Mesenteric fat pad (tissue), 1 donor: Measurements from ENCODE around the gene DSE. TPM values are rescaled to one million over a fixed set of nuclear protein-coding genes. Genes with fewer than 3 reads are reported as not detected.

Source experiments
- DNase-seq: peaks from one replicate; pipeline ENCODE4 v3.0.0-alpha.2; 2020; ENCODE audit warnings: low spot score
- total RNA-seq: library from RNA; stranded (reverse); fragmentation: NEBNext Ultra II Directional; extraction: Animal tissue kit (Norgen Biotek cat#: 25700); gene quantifications from one replicate; pipeline ENCODE4 v1.2.1, GENCODE V29; 2021
- donor health status: DM: yes; HTN: yes; CAD: no.

DSE gene
- total RNA-seq, 1 donor from 2014 or later: 116 TPM

DNA sequence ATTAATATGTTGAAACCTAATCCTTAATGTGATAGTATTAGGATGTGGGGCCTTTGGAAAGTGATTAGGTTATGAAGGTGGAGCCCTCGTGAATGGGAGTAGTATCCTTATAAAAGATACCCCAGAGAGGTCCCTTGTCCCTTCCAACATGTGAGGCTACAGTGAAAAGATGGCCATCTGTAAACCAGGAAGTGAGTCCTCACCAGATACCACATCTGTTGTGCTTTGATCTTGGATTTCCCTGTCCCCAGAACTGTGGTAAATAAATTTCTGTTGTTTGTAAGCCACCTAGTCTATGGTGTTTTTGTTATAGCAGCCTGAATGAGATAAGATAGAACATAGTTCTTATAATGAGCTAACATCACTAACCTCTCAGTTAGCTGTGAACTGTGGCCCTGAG, 73.8 kb downstream of the DSE start:
- no peak for DNase-seq

DNA sequence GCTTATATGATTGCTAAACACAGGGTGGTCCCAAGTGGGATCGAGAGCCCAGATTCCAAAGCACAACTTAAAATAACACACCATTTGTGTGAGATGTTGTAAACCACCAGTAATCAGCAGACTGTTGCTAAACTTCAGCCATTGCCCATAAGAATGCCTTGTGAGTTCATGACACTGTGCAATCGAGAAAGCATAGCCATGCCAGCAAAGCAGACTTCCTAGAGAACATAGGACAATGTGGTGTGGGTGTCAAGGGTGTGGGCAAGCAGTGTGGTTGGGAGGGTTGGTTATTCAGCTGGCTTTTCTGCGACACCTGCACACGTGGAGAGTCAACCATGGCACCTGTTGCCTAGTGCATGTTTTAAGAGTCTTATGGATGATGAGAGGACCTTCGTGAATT, 74.4 kb downstream of the DSE start:
- no peak for DNase-seq

DNA sequence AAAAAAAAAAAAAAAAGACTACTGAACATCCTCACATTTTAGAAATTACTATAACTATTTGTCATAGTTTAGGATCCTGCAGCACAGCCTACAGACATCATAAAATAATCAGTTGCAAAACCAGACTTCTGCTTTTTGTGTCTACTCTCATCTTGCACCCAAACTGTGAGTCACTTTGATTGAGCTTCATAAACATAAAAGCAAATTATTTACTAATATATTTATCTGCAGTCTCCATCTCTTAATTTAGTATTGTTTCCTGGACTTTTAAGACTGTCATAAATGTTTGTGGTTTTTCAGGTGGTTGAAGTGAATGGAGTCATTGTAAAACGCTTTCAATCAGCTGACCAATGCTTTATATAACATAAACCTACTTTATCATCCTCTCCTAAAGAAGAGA, 75.7 kb downstream of the DSE start:
- DNase-seq: no peak

- no peak for DNase-seq
Measured at GRCh38 chr6:116447052-116447451, 76.3 kb downstream of the DSE start.

GRCh38 chr6:116447496-116448011, 76.8 kb downstream of the DSE start:
- DNase-seq: no peak

GRCh38 chr6:116449565-116449964, 78.8 kb downstream of the DSE start:
- DNase-seq: no peak

GRCh38 chr6:116450185-116450710, 79.5 kb downstream of the DSE start:
- DNase-seq: no peak

DNA sequence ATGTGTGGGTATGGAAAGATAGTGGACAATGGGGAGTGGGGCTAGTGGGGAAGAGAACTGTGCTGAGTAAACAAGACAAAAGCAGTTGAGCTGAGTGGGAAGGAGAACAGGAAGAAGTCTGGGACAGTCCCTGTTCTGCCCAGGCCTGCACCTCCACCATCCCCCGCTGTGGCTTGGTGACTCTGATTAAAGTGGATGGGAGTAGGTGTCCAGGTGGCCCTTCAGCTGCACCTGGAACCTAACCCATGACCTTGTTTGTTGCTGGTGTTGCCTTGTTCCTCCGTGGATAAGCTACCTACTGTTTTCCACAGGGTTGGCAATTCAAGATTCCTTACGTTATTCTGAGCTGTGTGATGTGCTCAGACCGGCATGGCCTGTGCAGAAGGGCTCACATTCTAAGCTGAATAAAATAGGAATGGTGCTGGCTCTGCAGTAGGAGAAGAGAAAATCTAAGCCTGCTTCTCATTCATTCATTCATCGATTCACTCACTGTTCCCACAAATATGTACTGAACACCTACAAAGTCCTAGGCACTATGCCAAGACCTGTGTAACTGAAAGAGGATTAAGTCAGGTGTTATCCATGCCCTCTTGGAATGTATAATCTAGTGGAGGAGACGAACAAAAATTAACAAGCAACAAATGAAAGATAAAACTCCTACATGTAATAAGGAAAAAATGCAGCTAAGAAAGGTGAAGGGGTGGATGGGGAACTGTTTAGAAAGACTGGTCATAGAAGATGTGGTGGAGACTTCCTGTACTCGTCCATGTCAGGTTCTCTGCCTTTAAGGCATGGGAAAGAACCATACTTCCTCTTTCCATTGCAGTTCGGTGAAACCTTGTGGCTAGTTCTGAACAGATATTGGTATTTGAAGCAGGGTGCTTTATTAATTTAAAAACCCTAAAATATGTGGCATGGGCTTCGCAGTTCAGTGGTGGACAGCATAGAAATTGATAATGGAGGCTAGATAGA, 80.3 kb downstream of the DSE start:
- DNase-seq: no peak

- no peak for DNase-seq
Measured at GRCh38 chr6:116451916-116452315, 81.2 kb downstream of the DSE start.

GRCh38 chr6:116452531-116452930, 81.8 kb downstream of the DSE start:
- no peak for DNase-seq

DNA sequence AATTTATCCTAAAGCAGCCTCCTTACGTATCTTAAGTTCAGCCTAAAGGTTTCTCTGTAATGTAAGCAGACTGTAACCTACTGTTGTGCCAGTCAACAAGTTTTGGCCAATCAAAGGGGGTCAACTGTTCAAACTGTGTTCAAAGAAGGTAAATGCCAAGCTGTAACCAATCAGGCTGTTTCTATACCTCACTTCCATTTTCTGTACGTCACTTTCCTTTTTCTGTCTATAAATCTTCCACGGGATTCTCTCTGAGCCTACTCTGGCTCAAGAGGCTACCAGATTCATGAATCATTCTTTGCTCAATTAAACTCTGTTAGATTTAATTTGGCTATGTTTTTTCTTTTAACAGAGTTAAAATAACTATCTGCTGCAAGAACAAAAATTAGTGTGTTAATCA, 85.4 kb downstream of the DSE start:
- DNase-seq: no peak

DNA sequence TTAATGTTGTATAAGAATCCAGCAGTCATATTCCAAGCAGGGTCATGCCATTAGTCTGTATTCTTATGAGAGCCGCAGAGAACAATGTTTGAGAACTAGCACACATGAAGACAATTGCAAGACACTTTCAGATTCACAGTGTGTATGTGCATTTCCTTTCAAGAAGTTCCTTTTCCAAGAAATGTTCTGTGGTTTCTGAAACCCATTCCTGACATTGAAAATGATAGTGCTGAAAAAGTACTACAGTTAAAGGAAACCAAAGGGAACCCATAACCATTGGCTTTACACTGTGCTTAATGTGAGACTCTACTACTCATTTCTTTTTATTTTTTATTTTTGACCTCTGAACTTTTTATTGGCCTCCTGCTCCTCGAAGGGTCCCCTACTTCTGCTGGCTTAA, 86.2 kb downstream of the DSE start:
- DNase-seq: no peak

DNA sequence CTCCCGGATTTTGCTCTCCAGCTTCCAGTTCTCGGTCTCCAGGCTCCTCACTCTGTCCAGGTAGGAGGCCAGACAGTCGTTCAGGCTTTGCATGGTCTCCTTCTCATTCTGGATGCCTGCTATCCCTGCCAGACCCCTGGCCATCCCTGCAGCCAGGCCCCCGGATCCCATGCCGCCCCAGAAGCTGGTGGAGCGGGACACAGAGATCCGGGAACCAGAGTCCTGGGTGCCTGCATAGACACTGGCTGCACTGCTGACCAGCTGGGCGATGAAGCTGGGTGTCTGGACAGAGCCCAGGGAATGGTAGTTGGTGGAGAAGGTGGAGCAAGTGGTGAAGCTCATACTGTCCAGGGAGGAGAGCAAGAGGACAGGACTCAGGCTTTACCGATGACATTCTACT, 87.5 kb downstream of the DSE start:
- no peak for DNase-seq

DNA sequence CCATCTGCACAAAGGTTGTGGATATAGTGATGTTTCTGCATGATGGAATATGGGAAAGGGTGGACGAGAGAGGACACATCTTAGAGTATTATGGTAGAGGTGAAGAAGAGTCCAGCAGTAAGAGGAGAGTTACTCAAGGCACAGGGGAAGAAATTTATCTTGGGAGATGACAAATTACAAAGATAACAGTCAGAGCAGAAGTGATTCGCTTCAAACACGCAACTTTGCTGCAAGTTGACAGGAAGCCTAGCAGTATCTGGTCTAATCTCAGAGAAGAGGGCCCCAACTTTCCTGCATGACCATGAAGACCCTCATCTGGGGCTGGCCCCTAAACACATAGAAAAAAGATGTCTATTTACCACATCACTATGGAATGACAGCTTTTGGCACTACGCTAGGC, 89.2 kb downstream of the DSE start:
- DNase-seq: no peak

DNA sequence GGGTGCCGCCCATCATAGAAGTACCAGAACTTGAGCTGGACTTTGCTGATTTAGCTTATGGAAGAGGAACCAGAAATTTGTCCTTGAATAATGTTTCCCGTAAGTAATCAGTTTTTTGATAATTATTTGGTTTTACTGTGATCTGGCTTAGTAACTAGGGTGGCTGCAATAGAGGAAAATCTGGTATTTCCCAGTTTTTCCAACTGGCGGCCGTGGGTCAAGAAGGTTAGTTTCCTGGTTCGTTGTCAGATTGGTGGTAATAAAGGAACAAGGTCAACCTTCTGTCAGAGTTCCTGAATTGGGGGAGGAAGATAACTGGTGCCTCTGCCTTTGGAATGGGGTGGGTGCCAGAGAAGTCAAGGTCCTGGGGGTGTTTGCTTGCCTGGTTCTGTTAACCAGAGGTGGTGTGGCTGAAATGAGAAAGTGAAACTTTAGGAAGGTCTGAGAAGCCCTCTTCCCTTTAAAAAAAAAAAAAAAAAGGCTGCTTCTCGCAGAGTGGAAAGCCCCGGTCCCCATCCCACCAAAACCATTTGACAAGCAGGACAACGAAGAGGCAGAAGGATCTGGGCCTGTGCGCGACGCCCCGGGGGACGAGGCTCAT, 90.7 kb downstream of the DSE start, which contains the start of gene CALHM6:
CALHM6 (plus strand) TSS at position 45 of the 601 bp plus-strand sequence; CDS start at position 600, 555 bp downstream.
- DNase-seq: no peak

DNA sequence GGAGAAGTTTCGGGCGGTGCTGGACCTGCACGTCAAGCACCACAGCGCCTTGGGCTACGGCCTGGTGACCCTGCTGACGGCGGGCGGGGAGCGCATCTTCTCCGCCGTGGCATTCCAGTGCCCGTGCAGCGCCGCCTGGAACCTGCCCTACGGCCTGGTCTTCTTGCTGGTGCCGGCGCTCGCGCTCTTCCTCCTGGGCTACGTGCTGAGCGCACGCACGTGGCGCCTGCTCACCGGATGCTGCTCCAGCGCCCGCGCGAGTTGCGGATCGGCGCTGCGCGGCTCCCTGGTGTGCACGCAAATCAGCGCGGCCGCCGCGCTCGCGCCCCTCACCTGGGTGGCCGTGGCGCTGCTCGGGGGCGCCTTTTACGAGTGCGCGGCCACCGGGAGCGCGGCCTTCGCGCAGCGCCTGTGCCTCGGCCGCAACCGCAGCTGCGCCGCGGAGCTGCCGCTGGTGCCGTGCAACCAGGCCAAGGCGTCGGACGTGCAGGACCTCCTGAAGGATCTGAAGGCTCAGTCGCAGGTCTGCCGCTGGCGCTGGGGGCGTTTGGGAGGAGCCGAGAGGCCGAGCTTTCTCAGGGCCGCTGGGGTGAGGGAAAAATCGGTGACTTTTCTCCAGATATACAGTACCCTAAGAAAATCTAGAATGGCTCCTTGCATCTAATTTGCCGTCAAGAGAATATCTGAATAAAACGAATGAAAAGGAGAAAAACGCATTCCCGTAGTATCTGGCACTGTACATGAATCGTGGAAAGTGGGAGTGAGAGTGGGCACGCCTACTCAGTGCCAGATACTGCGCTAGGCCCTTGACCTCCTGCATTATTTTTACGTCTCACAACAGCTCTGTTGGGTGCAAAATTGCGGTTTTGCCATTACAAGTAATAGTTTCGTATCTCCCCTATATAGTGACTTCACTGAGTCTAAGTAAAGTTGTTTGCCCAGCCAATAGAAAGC, 91.5 kb downstream of the DSE start:
- no peak for DNase-seq

GRCh38 chr6:116463301-116463700, 92.6 kb downstream of the DSE start:
- DNase-seq: no peak

- no peak for DNase-seq
Measured at GRCh38 chr6:116465246-116465645, 94.5 kb downstream of the DSE start.

GRCh38 chr6:116467096-116467495, 96.3 kb downstream of the DSE start:
- DNase-seq: no peak

DNA sequence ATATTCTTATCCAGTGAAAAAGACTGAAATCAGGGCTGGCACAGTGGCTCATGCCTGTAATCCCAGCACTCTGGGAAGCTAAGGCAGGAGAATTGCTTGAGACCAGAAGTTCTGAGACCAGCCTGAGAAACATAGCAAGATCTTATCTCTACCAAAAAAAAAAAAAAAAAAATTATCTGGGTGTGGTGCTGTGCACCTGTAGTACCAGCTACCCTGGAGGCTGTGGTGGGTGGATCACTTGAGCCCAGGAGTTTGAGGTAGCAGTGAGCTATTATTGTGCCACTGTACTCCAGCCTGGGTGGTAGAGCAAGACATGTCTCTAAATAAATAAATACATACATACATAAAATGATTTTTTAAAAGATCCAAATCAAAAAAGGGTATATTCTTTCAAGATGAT, 96.8 kb downstream of the DSE start:
- DNase-seq: no peak

- no peak for DNase-seq
Measured at GRCh38 chr6:116468293-116468692, 97.5 kb downstream of the DSE start.
